OCI-M2 (cell line): ENCODE results near the gene LYST.
"Not testable (repeated sequence)": the region's sequence is repeated elsewhere in the genome, so short reads cannot be mapped to it uniquely, and the experiment has no call there.

Source experiments
- DNase-seq: peaks from one replicate; lab custom pipeline; 2025; ENCODE audit not compliant: unreplicated experiment; lab: John Stamatoyannopoulos, UW

The LYST gene

GRCh38 chr1:235866205-235866912 is at the start of gene LYST:
TSS of gene LYST (minus strand) at chr1:235866906. CDS start at chr1:235830417, 36,489 bp downstream.
- no peak for DNase-seq

GRCh38 chr1:235915489-235915888 is 48.8 kb upstream of the LYST start:
- not testable (repeated sequence) for DNase-seq

GRCh38 chr1:235913311-235913710 is 46.6 kb upstream of the LYST start:
- no peak for DNase-seq

GRCh38 chr1:235911876-235912275 is 45.2 kb upstream of the LYST start:
- no peak for DNase-seq

- DNase-seq = no peak
These were observed 44.6 kb upstream of the LYST start for GRCh38 chr1:235911300-235911662.

- no peak for DNase-seq
These were observed 43.9 kb upstream of the LYST start for GRCh38 chr1:235910357-235911299.

GRCh38 chr1:235908742-235909520 is 42.2 kb upstream of the LYST start:
- DNase-seq = no peak

- DNase-seq = no peak
These were observed 41.2 kb upstream of the LYST start for GRCh38 chr1:235907897-235908240.

- no peak for DNase-seq
These were observed 40.6 kb upstream of the LYST start for GRCh38 chr1:235907187-235907896.

GRCh38 chr1:235906436-235906835 is 39.7 kb upstream of the LYST start:
- DNase-seq = no peak

GRCh38 chr1:235903809-235904208 is 37.1 kb upstream of the LYST start:
- not testable (repeated sequence) for DNase-seq

- no peak for DNase-seq
These were observed 36.2 kb upstream of the LYST start for GRCh38 chr1:235902677-235903542.

- DNase-seq = no peak
These were observed 34.8 kb upstream of the LYST start for GRCh38 chr1:235901461-235901860.

GRCh38 chr1:235898126-235898525 is 31.4 kb upstream of the LYST start:
- DNase-seq = no peak

GRCh38 chr1:235893840-235894239 is 27.1 kb upstream of the LYST start:
- DNase-seq = no peak

GRCh38 chr1:235892734-235893413 is 26.2 kb upstream of the LYST start:
- DNase-seq = no peak

- DNase-seq = no peak
These were observed 25.5 kb upstream of the LYST start for GRCh38 chr1:235892202-235892601.

- no peak for DNase-seq
These were observed 21.5 kb upstream of the LYST start for GRCh38 chr1:235888119-235888643.

- no peak for DNase-seq
These were observed 21.0 kb upstream of the LYST start for GRCh38 chr1:235887676-235888075.
